ENCODE data around the gene ITGB1BP1.

DNA sequence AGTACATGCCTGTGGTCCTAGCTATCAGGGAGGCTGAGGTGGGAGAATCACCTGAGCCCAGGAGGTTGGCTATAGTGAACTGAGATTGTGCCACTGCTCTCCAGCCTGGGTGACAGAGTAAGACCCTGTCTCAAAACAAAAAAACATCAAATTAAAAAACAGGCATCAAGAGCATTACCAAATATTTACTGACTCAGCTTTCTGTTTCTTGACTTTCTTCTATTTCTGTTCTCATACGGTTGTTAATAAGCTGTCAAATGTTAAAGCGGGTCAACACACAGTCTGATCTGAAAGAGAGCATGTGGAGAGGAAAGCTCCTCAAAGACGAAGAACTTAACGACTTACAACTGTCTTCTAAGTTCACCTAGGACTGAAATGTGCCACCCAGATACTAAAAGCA lies 59.0 kb downstream of the ITGB1BP1 start:
- TF ChIP-seq GATA3 (IDR thresholded peaks at IDR 0.05; ENCODE audit: low read depth, low read length) (no peak), GATA2 (IDR thresholded peaks at IDR 0.05; ENCODE audit: low read depth, low read length) (no peak)

All from SH-SY5Y (cell line).